SK-N-MC (cell line): Measurements from ENCODE around the gene LDHAL6B.

Experiments
- EZH2 ChIP-seq: fragments of 200-600 bp; sonication (generic); IDR thresholded peaks from one replicate; pipeline ENCODE4 v1.6.1; 2017; ENCODE audit warnings: antibody characterized with exemption
- FOXP2 ChIP-seq: optimal IDR thresholded peaks from 2 replicates; pipeline ENCODE3; 2011; ENCODE audit warnings: mild to moderate bottlenecking, moderate library complexity; ENCODE audit not compliant: insufficient read depth; ENCODE audit errors: extremely low read length, control extremely low read depth
- POLR2AphosphoS5 ChIP-seq: IDR thresholded peaks from 2 replicates; pipeline ENCODE4 v1.6.1; 2012; ENCODE audit warnings: mild to moderate bottlenecking, low read depth, low read length, borderline replicate concordance

DNA sequence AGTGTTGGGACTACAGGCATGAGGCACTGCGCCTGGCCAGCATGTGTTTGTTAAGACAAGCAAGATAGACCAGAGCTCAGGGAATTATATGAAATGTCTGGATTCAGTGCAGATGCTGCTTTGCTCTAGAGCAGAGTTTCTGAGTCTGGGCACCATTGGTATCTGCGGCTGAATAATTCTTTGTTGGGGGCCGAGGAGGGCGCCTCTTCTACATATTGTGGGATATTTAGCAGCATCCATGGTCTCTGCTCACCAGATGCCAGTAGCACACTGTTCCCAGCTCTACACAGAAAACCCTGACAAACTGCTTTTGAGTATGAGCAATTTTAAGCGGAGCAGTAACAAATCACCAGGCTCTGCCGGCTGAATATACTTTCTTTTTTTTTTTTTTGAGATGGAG is 3.6 kb upstream of the LDHAL6B start:
- TF ChIP-seq EZH2, result no peak
- no peak for TF ChIP-seq POLR2AphosphoS5
- no peak for TF ChIP-seq FOXP2
